Measurements from ENCODE around the gene NR3C1.

DNA sequence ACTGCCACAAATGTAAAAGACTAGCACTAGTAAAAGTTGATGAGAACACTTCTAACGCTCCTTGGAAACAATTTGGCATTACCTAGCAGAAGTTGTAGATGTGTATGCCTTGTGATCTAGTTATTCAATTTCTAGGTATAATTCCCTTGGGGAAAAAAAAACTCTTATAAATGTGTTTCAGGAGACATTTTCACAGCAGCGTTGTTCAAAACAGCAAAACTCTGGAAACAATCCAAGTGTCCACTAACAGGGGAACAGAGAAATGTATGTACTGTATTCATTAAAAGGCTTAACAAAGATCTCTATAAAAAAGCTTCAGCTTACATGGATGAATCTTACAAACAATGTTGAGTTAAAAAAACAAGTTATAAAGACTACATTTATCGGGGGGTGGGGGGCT lies 30.4 kb downstream of the NR3C1 start:
- TF ChIP-seq POLR2A (IDR thresholded peaks at IDR 0.05) (no peak), POLR2AphosphoS5 (IDR thresholded peaks at IDR 0.05; ENCODE audit: insufficient read depth in 1 of 2, low read depth in 1 of 2) (no peak)
- TF ChIP-seq, protein P1, sequence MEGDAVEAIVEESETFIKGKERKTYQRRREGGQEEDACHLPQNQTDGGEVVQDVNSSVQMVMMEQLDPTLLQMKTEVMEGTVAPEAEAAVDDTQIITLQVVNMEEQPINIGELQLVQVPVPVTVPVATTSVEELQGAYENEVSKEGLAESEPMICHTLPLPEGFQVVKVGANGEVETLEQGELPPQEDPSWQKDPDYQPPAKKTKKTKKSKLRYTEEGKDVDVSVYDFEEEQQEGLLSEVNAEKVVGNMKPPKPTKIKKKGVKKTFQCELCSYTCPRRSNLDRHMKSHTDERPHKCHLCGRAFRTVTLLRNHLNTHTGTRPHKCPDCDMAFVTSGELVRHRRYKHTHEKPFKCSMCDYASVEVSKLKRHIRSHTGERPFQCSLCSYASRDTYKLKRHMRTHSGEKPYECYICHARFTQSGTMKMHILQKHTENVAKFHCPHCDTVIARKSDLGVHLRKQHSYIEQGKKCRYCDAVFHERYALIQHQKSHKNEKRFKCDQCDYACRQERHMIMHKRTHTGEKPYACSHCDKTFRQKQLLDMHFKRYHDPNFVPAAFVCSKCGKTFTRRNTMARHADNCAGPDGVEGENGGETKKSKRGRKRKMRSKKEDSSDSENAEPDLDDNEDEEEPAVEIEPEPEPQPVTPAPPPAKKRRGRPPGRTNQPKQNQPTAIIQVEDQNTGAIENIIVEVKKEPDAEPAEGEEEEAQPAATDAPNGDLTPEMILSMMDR (IDR thresholded peaks at IDR 0.05): no peak
